GM18505 (cell line): ENCODE measurements around the gene TMCO1.
A peak's percentile ranks its signal among the peaks of the same experiment; 100 is the strongest.
"Not testable (repeated sequence)": the region's sequence is repeated elsewhere in the genome, so short reads cannot be mapped to it uniquely, and the experiment has no call there.

Experiments used
- ATAC-seq: cut with Tn5 transposase; IDR thresholded peaks from one replicate; pipeline ENCODE4 v1.9.1; 2021; ENCODE audit not compliant: unreplicated experiment
- POLR2A ChIP-seq: IDR thresholded peaks from 4 replicates; pipeline ENCODE4 v1.6.1; 2011; ENCODE audit warnings: borderline replicate concordance; ENCODE audit not compliant: insufficient read depth, insufficient read length; ENCODE audit errors: extremely low read depth

The TMCO1 gene

DNA sequence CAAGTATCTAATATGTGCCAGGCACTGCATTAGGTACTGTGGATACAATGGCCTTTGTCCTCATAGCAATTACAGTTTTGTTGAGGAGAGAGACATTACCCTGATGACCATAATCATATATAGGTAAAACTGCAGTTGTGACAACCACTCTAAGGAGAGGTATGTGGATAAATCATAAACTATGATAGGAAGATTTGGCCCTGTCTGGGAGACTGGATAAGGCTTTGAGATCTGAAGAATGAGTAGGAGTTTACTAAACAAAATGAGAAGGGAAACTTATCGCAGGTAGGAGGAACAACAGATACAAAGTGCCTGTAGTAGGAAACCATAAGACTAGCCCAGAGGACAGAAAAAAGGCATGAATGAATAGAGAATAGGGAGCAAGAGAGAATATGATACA, 4.4 kb downstream of the TMCO1 start:
- no peak for ATAC-seq
- no peak for TF ChIP-seq POLR2A

DNA sequence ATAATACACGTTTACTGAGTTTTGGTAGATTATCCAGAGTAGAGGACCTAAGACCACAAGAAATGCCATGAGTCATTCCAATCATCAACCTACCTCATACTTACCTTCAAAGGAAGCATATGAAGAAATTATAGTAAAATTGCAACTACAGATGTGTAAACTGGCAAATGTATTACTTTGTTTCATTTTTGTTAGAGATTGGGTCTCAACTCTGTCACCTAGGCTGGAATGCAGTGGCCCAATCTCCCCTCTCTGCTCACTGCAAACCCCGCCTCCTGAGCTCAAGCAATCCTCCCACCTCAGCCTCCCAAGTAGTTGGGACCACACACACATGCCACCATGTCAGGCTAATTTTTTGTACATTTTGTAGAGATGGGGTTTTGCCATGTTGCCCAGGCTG, 5.2 kb downstream of the TMCO1 start:
- no peak for TF ChIP-seq POLR2A
- no peak for ATAC-seq

DNA sequence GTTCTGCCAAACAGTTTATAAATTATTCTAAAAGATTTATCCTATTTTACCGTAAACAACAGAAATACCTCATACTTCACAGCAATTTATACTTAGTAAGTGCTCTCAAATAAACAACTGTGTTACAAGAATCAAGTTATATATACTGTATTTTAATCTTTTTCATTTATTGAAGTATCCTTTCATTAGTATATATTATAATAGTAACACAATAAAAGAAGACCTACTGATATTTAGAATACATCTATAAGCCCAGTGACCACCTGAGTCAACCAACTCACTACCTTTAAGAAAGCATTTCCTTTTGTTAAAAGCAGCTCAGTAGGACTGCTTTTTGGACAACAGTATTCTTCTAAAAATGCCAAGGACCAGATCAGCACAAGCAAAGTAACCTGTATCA, 5.9 kb downstream of the TMCO1 start:
- no peak for ATAC-seq
- TF ChIP-seq POLR2A = no peak

DNA sequence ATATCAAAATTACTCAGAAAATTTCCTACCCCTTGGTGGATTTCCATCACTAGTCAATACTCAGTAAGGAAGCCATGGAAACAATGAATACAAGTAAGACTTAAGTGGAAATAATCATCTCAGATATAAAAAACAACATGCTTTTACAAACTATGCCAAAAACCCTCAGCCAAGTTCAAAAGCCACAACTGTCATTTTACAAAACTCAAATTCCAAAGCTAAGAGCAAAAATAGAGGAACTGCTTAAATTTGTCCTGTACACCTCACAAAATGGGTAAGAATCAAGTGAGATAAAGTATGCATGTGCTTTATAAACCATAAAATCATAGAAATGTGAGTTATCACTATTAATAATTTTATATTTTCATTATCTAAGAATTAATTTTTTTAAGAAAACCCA, 9.6 kb downstream of the TMCO1 start:
- TF ChIP-seq POLR2A = no peak
- no peak for ATAC-seq

DNA sequence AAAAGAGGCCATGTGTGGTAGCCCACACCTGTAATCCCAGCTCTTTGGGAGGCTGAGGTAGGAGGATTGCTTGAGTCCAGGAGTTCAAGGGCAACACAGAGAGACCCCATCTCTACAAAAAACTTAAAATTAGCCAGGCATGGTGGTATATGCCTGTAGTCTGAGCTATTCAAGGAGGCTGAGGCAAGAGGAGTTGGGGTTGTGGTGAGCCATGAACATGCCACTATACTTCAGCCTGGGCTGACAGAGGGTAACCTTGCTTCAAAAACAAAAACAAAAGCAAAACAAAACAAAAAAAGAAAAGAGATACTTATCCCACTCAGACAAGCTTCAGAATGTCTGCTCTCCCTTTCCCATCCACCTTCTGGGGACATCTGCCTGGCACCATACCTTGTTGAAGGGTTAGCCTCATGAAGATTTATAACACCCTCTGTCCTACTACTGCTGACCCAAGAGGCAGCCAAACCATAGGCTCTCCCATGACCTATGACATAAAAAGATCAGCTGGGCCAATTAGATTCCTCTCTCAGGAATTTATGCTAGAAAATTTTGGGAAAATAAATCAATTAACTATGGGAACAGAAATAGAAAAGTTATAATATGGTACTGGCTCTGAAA, 13.2 kb downstream of the TMCO1 start:
- ATAC-seq = no peak
- TF ChIP-seq POLR2A = no peak

DNA sequence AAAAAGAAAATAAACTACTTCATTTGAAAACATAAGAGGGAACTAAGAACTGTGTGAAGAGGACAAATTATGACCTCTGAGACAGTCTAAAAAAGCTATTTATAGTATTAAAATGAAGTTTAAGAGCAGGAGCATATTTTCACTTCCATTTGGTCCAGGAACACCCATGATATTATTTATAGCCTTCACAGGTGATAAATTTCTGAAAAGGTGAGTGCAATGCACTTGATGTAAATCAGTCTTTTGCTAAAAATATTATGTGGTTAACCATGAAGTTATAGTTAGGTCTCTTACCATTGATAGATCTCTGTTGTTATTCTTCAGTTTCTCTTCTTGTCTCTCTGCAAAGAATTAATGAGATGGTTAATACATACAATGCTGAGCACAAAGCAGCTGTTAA, 14.7 kb downstream of the TMCO1 start:
- ATAC-seq = peak; percentile 85
- TF ChIP-seq POLR2A = no peak

DNA sequence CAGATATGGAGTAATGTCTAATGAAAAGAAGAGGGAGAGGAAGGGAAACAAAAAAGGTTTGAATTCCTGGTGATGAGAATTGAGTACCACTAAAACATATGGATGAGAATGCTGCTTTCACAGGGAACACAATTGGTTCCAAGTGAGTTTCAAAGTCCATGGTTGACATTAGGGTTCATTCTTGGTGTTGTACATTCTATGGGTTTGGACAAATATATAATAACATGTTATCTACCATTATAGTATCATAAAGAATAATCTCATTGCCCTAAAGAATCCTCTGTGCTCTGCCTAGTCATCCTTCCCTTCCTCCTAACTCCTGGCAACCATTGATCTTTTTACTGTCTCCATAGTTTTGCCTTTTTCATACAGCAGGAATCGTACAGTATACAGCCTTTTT, 20.1 kb downstream of the TMCO1 start:
- ATAC-seq = no peak
- no peak for TF ChIP-seq POLR2A

DNA sequence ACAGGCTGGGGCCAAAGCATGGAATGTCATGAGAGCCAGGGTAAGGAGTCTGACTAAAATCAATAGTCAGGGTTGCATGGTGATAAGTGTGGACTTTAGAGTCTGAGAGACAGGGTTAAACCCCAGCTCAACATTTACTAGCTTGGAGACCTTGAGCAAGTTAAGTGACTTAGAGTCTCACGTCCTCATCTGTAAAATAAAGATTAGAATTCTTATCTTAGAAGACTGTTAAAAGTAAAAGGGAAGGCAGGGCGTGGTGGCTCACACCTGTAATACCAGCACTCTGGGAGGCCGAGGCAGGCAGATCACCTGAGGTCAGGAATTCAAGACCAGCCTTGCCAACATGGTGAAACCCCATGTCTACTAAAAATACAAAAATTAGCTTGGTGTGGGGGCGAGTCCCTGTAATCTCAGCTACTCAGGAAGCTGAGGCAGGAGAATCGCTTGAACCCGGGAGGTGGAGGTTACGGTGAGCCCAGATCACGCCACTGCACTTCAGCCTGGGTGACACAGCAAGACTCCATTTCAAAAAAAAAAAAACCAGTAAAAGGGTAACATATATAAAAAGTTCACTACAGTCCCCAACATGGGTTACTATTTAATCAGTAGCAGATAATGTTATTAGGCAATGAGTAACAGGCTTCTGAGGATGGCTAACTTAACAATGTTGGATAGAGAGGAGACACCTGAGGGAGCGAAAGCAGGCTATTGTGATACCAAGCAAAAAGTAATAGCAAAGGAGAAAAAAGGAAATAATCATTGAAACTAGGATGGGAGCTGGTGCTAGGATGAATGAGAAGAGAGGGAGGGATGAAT, 20.8 kb downstream of the TMCO1 start:
- no peak for TF ChIP-seq POLR2A
- no peak for ATAC-seq

DNA sequence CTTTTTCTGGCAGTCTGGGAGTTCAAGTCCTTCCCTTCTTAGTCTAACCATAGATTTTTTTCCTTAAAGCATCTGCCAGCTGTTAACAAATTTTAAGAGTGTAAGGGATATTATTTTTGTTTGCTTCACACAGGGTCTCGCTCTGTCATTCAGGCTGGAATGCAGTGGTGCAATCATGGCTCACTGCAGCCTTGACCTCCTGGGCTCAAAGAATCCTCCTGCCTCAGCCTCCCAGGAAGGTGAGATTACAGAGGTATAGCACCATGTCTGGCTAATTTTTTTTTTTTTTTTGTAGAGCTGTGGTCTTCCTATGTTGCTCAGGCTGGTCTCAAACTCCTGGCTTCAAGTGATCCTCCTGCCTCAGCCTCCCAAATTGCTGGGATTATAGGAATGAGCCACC, 23.8 kb downstream of the TMCO1 start:
- ATAC-seq = not testable (repeated sequence)

DNA sequence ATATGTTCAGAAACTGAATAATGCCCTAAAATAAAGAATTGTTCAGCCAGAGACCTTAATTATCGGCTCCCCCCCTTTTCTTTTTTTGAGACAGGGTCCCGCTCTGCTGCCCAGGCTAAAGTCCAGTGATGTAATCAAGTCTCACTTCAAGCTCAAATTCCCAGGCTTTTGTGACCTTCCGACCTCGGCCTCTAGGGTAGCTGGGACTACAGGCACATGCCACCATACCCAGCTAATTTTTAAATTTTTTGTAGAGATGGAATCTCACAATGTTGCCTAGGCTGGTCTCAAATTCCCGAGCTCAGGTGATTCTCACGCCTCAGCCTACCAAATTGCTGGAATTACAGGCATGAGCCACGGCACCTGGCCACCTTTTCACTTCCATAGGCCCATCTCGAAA, 26.5 kb downstream of the TMCO1 start:
- TF ChIP-seq POLR2A = no peak
- no peak for ATAC-seq

DNA sequence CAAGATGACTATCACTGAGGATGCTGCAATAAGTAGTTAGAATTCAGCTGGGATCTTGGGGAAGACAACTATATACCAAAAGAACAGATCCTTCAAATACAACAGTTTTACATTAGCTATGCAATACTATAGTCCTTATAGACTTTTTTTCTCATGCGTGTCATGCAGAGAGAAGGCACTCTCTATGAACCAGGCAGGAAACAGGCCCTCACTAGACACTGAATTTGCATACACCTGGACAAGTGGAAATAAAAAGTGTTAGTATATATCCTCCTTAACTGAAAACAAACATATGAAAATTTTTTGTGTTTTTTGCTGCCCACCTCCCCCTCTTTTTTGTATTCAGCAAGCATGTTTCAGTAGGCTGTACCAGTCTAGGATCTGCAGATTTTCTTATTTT, 29.9 kb downstream of the TMCO1 start:
- no peak for TF ChIP-seq POLR2A
- peak; percentile 96 for ATAC-seq

DNA sequence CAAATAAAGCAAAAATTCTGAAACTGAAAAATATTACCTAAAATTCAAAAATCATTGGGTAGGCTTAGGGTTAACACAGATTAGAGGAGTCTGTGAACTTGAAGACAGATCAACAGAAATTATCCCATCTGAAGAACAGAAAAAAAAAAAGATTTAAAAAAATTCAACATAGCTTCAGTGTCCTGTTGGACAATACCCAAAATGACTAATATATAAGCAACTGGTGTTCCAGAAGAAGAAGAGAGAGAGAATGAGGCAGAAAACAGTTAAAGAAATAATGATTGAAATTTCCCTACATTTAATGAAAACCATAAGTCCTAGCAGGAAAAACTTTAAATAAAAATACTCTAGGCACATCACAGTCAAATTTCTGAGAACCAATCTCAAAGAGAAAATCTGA, 31.5 kb downstream of the TMCO1 start:
- ATAC-seq = no peak
- TF ChIP-seq POLR2A = no peak

DNA sequence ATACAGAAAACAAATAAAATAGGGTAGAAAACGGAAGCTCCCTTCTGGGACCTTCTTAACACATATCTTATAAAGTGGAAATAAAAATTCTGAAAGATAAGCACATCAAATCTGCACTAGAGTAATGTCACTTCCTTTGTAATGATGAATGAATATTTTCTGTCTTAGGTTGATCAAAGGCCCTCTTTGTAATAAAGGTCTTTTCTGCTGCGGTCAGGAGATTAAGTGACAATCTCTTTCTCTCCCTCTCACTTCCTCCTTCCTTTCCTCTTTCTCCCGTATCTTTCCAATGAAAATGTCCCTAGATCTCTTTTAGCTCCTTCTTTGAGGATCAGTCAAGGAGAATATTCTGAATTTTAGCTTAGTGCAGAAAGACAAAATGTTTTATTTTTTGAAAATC, 33.8 kb downstream of the TMCO1 start:
- TF ChIP-seq POLR2A = no peak
- no peak for ATAC-seq

DNA sequence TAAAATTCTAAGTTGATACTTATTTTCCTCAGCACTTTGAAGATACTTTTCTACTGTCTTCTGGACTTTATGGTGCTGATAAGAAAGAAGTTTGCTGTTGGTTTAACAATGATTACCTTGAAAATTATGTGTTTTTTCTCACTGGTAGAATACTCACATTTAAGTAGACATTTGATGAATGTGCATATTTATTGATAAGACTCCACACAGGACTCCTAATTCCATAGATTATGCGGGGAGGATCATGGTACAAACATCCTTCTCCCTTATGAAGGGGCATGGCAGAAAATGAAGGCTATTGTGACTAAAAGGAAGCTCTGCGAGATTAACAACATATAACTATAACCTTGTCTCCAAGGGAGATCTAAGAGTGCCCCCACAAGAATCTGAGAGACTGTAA, 41.8 kb downstream of the TMCO1 start:
- TF ChIP-seq POLR2A = no peak
- ATAC-seq = no peak
